ENCODE results near the gene CCDC124.
A peak's percentile ranks its signal among the peaks of the same experiment; 100 is the strongest.

Gene CCDC124

GRCh38 chr19:17965370-17966128, 32.7 kb downstream of the CCDC124 start:
- no peak overlapping the region for H3K27ac ChIP-seq (ENCODE audit: low read depth, low read length)

GRCh38 chr19:17966129-17966483, 33.3 kb downstream of the CCDC124 start:
- Histone ChIP-seq H3K18ac (ENCODE audit: low read length) (no peak overlapping the region), H2BK5ac (ENCODE audit: low read length) (no peak overlapping the region), H3K27me3 (ENCODE audit: insufficient read depth, low read length, poor library complexity) (no peaks in the 10 kb centered on the region), H3K27ac (ENCODE audit: low read depth, low read length) (no peak overlapping the region), H3K4me2 (ENCODE audit: low read length) (no peak overlapping the region), H3K36me3 (ENCODE audit: control insufficient read depth, insufficient read depth, low read length) (no peaks in the 10 kb centered on the region), H3K23ac (ENCODE audit: low read length) (no peak overlapping the region), H3K79me1 (ENCODE audit: low read length) (no peaks in the 10 kb centered on the region), H3K4ac (ENCODE audit: low read depth, low read length) (no peak overlapping the region), H2BK120ac (ENCODE audit: low read depth, low read length) (no peak overlapping the region), H4K5ac (ENCODE audit: low read length) (no peak overlapping the region), H3K4me1 (ENCODE audit: control insufficient read depth, low read depth, low read length) (no peaks in the 10 kb centered on the region), H3K56ac (ENCODE audit: low read length) (no peak overlapping the region), H3K4me3 (ENCODE audit: low read length) (no peak overlapping the region), H4K8ac (ENCODE audit: low read depth, low read length) (no peak overlapping the region), H3K9ac (ENCODE audit: low read length) (no peak overlapping the region), H2AK5ac (ENCODE audit: low read length) (no peak overlapping the region), H3K79me2 (ENCODE audit: control insufficient read depth, insufficient read depth, low read length) (no peaks in the 10 kb centered on the region), H2BK15ac (replicated peaks; ENCODE audit: low read depth) (no peak overlapping the region)
- no peak for DNase-seq
- no CpG with 5 or more reads among the region's 2 CpGs for WGBS (ENCODE audit: extremely low coverage, insufficient coverage, low lambda C conversion rate)

More at GRCh38 chr19:17965370-17966128, 32.7 kb downstream of the CCDC124 start:
- no peak for DNase-seq
- H3K18ac ChIP-seq (ENCODE audit: low read length), result no peak overlapping the region
- no peak overlapping the region for H3K9ac ChIP-seq (ENCODE audit: low read length)
- H4K5ac ChIP-seq (ENCODE audit: low read length), result no peak overlapping the region
- H3K4me3 ChIP-seq (ENCODE audit: low read length), result no peak overlapping the region
- H2BK120ac ChIP-seq (ENCODE audit: low read depth, low read length), result no peak overlapping the region
- H3K56ac ChIP-seq (ENCODE audit: low read length), result no peak overlapping the region
- no peaks in the 10 kb centered on the region for H3K79me1 ChIP-seq (ENCODE audit: low read length)
- no CpG with 5 or more reads among the region's 11 CpGs for WGBS (ENCODE audit: extremely low coverage, insufficient coverage, low lambda C conversion rate)
- no peak overlapping the region for H2BK5ac ChIP-seq (ENCODE audit: low read length)
- no peak overlapping the region for H4K8ac ChIP-seq (ENCODE audit: low read depth, low read length)
- H2BK15ac ChIP-seq (replicated peaks; ENCODE audit: low read depth), result no peak overlapping the region
- no peaks in the 10 kb centered on the region for H3K4me1 ChIP-seq (ENCODE audit: control insufficient read depth, low read depth, low read length)
- H2AK5ac ChIP-seq (ENCODE audit: low read length), result no peak overlapping the region
- H3K23ac ChIP-seq (ENCODE audit: low read length), result no peak overlapping the region
- no peaks in the 10 kb centered on the region for H3K36me3 ChIP-seq (ENCODE audit: control insufficient read depth, insufficient read depth, low read length)
- H3K4ac ChIP-seq (ENCODE audit: low read depth, low read length), result no peak overlapping the region
- no peaks in the 10 kb centered on the region for H3K27me3 ChIP-seq (ENCODE audit: insufficient read depth, low read length, poor library complexity)
- no peak overlapping the region for H3K4me2 ChIP-seq (ENCODE audit: low read length)
- H3K79me2 ChIP-seq (ENCODE audit: control insufficient read depth, insufficient read depth, low read length), result no peaks in the 10 kb centered on the region

DNA sequence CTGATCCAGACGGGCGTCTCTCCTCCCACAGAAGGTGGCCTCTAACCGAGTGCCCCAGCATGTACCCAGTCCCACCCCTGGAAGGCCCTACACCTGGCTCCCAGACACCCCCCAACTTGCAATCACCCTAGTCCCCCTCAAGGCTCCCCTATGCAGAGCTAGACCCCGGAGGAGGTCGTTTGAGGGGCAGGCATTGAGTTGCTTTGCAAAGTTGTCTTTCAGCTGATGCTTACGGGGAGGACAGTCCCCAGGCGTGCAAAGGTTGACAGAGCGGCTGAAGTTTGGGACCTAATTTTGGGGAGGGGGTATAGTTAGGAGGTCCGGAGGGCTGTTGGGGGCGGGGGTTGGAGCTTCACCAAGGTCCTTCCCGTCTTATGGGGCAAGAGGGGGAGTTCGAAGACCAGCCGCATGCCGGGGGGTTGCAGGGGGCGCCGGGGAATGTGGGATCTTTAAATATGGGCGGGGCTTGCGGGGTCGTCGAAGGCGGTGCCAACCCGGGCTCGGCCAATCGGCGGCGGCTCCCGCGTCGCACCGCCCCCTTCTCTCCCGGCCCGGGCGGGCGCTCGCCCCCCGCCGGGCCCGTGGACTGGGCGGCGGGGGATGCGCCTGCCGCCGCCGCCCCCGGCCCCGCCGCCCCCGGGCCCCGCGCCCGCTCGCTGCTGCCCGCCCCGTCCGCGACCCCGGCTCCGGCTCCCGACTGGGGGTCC, 33.9 kb downstream of the CCDC124 start, which contains the start of gene KCNN1:
TSS of gene KCNN1 (plus strand) at position 558 of the 707 bp plus-strand sequence. CDS start 6,782 bp downstream, outside the sequence.
- no peaks in the 10 kb centered on the region for H3K27me3 ChIP-seq (ENCODE audit: insufficient read depth, low read length, poor library complexity)
- H2BK15ac ChIP-seq (replicated peaks; ENCODE audit: low read depth), result no peak within 1 kb of the TSS
- H3K27ac ChIP-seq (ENCODE audit: low read depth, low read length), result no peak within 1 kb of the TSS
- no peaks in the 10 kb centered on the region for H3K4me1 ChIP-seq (ENCODE audit: control insufficient read depth, low read depth, low read length)
- H3K4me3 ChIP-seq (ENCODE audit: low read length), result peak within 1 kb of the TSS; percentile 33
- H3K79me2 ChIP-seq (ENCODE audit: control insufficient read depth, insufficient read depth, low read length), result no peaks in the 10 kb centered on the region
- no peaks in the 10 kb centered on the region for H3K79me1 ChIP-seq (ENCODE audit: low read length)
- no CpG with 5 or more reads among the region's 59 CpGs for WGBS (ENCODE audit: extremely low coverage, insufficient coverage, low lambda C conversion rate)
- H4K8ac ChIP-seq (ENCODE audit: low read depth, low read length), result no peak within 1 kb of the TSS
- H2BK5ac ChIP-seq (ENCODE audit: low read length), result no peak within 1 kb of the TSS
- H3K4ac ChIP-seq (ENCODE audit: low read depth, low read length), result no peak within 1 kb of the TSS
- peak within 1 kb of the TSS; percentile 71 for H3K9ac ChIP-seq (ENCODE audit: low read length)
- no peak within 1 kb of the TSS for H4K5ac ChIP-seq (ENCODE audit: low read length)
- H2AK5ac ChIP-seq (ENCODE audit: low read length), result no peak within 1 kb of the TSS
- peak within 1 kb of the TSS; percentile 85 for H3K56ac ChIP-seq (ENCODE audit: low read length)
- peak within 1 kb of the TSS; percentile 53 for H3K18ac ChIP-seq (ENCODE audit: low read length)
- H2BK120ac ChIP-seq (ENCODE audit: low read depth, low read length), result no peak within 1 kb of the TSS
- peak within 1 kb of the TSS; percentile 91 for H3K4me2 ChIP-seq (ENCODE audit: low read length)
- DNase-seq, result no peak
- no peaks in the 10 kb centered on the region for H3K36me3 ChIP-seq (ENCODE audit: control insufficient read depth, insufficient read depth, low read length)
- peak within 1 kb of the TSS; percentile 45 for H3K23ac ChIP-seq (ENCODE audit: low read length)

- no peak for DNase-seq
- Histone ChIP-seq H2BK5ac (ENCODE audit: low read length) (no peak overlapping the region), H3K27me3 (ENCODE audit: insufficient read depth, low read length, poor library complexity) (no peaks in the 10 kb centered on the region), H3K18ac (ENCODE audit: low read length) (peak overlapping the region; percentile 53), H3K23ac (ENCODE audit: low read length) (peak overlapping the region; percentile 45), H3K56ac (ENCODE audit: low read length) (peak overlapping the region; percentile 85), H4K8ac (ENCODE audit: low read depth, low read length) (no peak overlapping the region), H3K4me1 (ENCODE audit: control insufficient read depth, low read depth, low read length) (no peaks in the 10 kb centered on the region), H2BK15ac (replicated peaks; ENCODE audit: low read depth) (no peak overlapping the region), H3K27ac (ENCODE audit: low read depth, low read length) (no peak overlapping the region), H3K4me3 (ENCODE audit: low read length) (peak overlapping the region; percentile 33), H2AK5ac (ENCODE audit: low read length) (no peak overlapping the region), H3K79me2 (ENCODE audit: control insufficient read depth, insufficient read depth, low read length) (no peaks in the 10 kb centered on the region), H3K9ac (ENCODE audit: low read length) (peak overlapping the region; percentile 71), H4K5ac (ENCODE audit: low read length) (no peak overlapping the region), H3K36me3 (ENCODE audit: control insufficient read depth, insufficient read depth, low read length) (no peaks in the 10 kb centered on the region), H3K4ac (ENCODE audit: low read depth, low read length) (no peak overlapping the region), H2BK120ac (ENCODE audit: low read depth, low read length) (no peak overlapping the region), H3K4me2 (ENCODE audit: low read length) (peak overlapping the region; percentile 91), H3K79me1 (ENCODE audit: low read length) (no peaks in the 10 kb centered on the region)
- no CpG with 5 or more reads among the region's 35 CpGs for WGBS (ENCODE audit: extremely low coverage, insufficient coverage, low lambda C conversion rate)
Measured at GRCh38 chr19:17967257-17968051, 34.6 kb downstream of the CCDC124 start.

- no peak overlapping the region for H3K27ac ChIP-seq (ENCODE audit: low read depth, low read length)
- no CpG with 5 or more reads among the region's 4 CpGs for WGBS (ENCODE audit: extremely low coverage, insufficient coverage, low lambda C conversion rate)
- H4K5ac ChIP-seq (ENCODE audit: low read length), result no peak overlapping the region
- no peak overlapping the region for H2BK15ac ChIP-seq (replicated peaks; ENCODE audit: low read depth)
- no peak for DNase-seq
- H3K4me3 ChIP-seq (ENCODE audit: low read length), result no peak overlapping the region
- no peak overlapping the region for H4K8ac ChIP-seq (ENCODE audit: low read depth, low read length)
- no peak overlapping the region for H3K4ac ChIP-seq (ENCODE audit: low read depth, low read length)
- H3K27me3 ChIP-seq (ENCODE audit: insufficient read depth, low read length, poor library complexity), result no peaks in the 10 kb centered on the region
- no peak overlapping the region for H3K9ac ChIP-seq (ENCODE audit: low read length)
- H3K4me2 ChIP-seq (ENCODE audit: low read length), result no peak overlapping the region
- no peak overlapping the region for H3K18ac ChIP-seq (ENCODE audit: low read length)
- no peak overlapping the region for H2BK5ac ChIP-seq (ENCODE audit: low read length)
- no peak overlapping the region for H3K23ac ChIP-seq (ENCODE audit: low read length)
- no peaks in the 10 kb centered on the region for H3K79me1 ChIP-seq (ENCODE audit: low read length)
- no peaks in the 10 kb centered on the region for H3K79me2 ChIP-seq (ENCODE audit: control insufficient read depth, insufficient read depth, low read length)
- no peaks in the 10 kb centered on the region for H3K36me3 ChIP-seq (ENCODE audit: control insufficient read depth, insufficient read depth, low read length)
- H2BK120ac ChIP-seq (ENCODE audit: low read depth, low read length), result no peak overlapping the region
- no peak overlapping the region for H2AK5ac ChIP-seq (ENCODE audit: low read length)
- no peak overlapping the region for H3K56ac ChIP-seq (ENCODE audit: low read length)
- H3K4me1 ChIP-seq (ENCODE audit: control insufficient read depth, low read depth, low read length), result no peaks in the 10 kb centered on the region
Measured at GRCh38 chr19:17968362-17968761, 35.5 kb downstream of the CCDC124 start.
